GM12891 (cell line): Measurements from ENCODE around the gene ROS1.

Source experiments
- DNase-seq: peaks from one replicate; pipeline ENCODE4 v3.0.0; 2011; ENCODE audit warnings: low spot score; ENCODE audit not compliant: insufficient read length
- FAIRE-seq: peaks from 2 replicates; lab custom pipeline; 2011; peaks lifted over from hg19 to GRCh38; lab: Jason Lieb, UNC
- PAX5 ChIP-seq: IDR thresholded peaks from 2 replicates; pipeline ENCODE4 v1.6.1; 2011; ENCODE audit warnings: low read length, moderate library complexity, mild to moderate bottlenecking; ENCODE audit not compliant: insufficient read depth, severe bottlenecking
- POLR2A ChIP-seq: IDR thresholded peaks from 2 replicates; pipeline ENCODE4 v1.6.1; 2011; ENCODE audit warnings: low read depth, low read length, control low read depth
- POLR2AphosphoS5 ChIP-seq: IDR thresholded peaks from 2 replicates; pipeline ENCODE4 v1.6.1; 2011; ENCODE audit warnings: low read depth, low read length, control low read depth
- POU2F2 ChIP-seq: IDR thresholded peaks from 2 replicates; pipeline ENCODE4 v1.6.1; 2011; ENCODE audit warnings: low read depth, mild to moderate bottlenecking, control low read depth, low read length, moderate library complexity
- SPI1 ChIP-seq: IDR thresholded peaks from 2 replicates; pipeline ENCODE4 v1.6.1; 2011; ENCODE audit warnings: low read depth, low read length, control low read depth
- TAF1 ChIP-seq: IDR thresholded peaks from 2 replicates; pipeline ENCODE4 v1.6.1; 2011; ENCODE audit warnings: low read depth, low read length, control low read depth

ROS1 gene

DNA sequence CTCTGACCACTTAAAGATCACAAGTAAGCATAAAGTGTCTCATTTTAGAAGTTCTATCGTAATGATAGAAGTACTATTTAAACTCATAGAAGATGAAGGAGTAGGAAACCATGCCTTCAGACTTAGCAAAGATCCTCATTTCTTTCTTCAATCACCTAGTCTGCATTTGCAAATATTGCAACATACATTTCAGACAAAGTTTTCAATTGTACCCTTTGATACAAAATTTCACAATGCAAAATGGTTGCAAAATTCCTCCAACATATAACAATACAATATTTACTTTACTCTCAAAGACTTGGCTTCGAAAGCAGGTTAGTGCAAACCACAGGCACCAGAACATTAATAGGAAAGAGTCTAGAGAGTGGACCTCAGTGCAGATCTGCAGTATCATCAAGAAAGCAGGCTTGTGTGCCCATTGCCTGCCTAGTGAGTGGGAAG, 16.1 kb upstream of the ROS1 start:
- FAIRE-seq: no peak
- DNase-seq: no peak

DNA sequence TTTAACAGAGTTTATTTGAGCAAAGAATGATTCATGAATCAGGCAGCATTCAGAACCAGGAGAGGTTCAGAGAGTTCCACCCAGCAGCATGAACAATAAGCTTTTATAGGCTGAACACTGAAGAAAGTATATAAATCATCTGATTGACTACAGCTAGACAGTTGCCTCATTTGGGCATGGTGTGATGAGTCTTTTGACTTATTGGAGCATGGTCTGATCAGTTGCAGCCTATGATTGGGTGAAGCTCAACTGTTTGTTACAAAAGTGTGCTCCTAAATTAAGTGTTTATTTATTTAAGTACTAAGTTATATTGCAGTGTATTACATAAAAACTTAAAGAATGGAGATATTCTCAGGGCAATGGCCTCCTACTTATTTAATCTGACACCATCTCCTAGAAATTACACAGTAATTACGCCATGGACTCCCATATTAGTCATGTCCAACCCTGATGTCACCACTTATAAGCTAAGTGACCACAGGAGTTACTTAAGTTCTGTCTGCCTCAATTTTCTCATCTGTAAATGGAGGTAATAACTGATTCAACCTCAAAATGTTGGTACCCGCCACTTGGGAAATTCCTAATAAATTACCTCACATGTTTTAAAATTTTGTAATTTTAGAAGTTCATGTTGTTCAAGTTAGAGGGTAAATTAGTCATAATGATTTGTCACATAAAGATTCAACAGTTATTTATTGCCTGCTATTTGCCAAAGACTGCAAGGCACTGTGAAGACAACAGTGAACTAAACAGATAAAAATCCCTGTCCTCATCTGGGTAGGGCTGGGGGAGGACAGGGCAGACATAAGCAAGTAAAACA, 15.2 kb upstream of the ROS1 start:
- DNase-seq (no peak), FAIRE-seq (no peak)
- TF ChIP-seq PAX5 (no peak), POLR2AphosphoS5 (no peak), TAF1 (no peak), POU2F2 (no peak)

More for the DNA sequence above, 16.1 kb upstream of the ROS1 start:
- TF ChIP-seq TAF1: no peak
- no peak for TF ChIP-seq POLR2AphosphoS5

DNA sequence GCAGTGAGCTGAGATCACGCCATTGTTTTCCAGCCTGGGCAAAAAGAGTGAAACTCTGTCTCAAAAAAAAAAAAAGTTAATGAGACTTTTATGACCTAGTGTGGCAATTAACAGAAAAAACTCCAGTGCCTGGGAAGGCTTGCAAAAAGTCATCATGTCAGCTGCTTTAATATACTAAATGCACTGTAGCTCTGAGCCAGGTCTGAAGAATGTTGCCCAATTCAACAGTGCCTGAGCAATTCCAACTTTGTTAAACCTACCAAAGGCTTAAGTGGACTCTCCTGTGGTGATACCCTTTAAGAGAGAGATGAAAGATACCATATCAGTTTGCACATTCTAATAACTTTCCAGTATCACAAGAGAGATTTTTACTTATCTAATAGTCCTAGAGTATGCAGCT, 6.5 kb upstream of the ROS1 start:
- no peak for TF ChIP-seq PAX5
- no peak for TF ChIP-seq POLR2AphosphoS5
- no peak for TF ChIP-seq SPI1
- no peak for TF ChIP-seq POU2F2
- no peak for TF ChIP-seq POLR2A
- TF ChIP-seq TAF1: no peak
- no peak for FAIRE-seq
- DNase-seq: no peak

DNA sequence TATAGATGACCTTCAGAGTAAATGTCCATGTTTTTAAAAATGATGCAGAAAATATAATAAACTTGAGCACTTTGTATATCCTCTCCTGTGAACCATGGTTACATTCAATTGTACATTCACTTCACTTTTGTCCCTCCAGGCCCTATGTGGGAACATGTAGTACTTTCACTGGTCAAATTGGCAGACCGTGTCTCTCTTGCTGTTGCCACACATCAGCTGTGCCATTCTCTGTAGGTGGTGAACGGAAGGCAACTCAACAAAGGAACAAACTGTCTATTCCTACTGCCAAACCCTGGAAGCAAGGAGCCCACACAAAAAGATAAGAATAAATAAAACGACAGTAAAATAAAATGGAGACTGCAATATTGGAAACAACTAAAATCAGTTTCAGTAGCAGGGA, 2.0 kb downstream of the ROS1 start:
- no peak for FAIRE-seq
- TF ChIP-seq PAX5: no peak
- TF ChIP-seq TAF1: no peak
- TF ChIP-seq POLR2A: no peak
- TF ChIP-seq POU2F2: no peak
- TF ChIP-seq POLR2AphosphoS5: no peak
- TF ChIP-seq SPI1: no peak
- DNase-seq: no peak

DNA sequence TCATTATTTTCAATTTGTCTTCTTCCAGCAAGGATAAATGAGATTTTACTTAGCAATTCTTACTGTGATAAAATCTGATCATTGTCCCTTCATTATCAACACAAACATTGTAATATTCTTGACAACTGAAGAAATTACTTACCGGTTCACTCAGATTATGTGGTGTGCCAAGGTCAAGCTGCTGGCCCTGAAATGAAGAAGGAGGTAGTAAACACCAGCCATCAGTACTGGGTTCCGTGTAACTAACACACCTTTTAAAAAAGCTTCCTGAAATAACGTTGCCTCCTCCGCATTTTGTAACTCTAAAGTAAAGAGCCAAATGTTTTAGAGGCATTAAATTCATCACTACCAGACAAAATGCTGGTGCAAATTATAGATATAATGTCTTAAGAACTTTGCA, 7.4 kb downstream of the ROS1 start:
- no peak for TF ChIP-seq TAF1
- no peak for TF ChIP-seq PAX5
- TF ChIP-seq SPI1: no peak
- no peak for TF ChIP-seq POU2F2
- no peak for TF ChIP-seq POLR2AphosphoS5
- DNase-seq: no peak
- no peak for FAIRE-seq

DNA sequence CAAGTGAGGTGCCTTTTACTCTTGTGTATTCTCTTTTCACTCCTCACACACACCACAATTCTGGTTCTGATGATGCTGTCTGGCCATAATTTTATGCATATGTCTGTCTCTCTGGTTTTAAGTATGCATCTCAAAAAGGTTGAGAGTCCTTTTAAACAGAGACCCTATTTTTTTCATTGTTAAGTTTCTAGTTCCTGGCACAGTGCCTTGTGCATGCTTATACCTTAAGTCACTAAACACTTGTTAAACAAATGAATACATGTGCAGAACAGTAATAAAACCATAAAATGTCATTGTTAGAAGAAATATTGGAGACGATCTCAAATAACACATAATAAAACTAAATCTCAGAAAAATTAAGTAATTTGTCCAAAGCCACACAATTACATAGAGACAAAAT, 7.9 kb downstream of the ROS1 start:
- TF ChIP-seq SPI1: no peak
- no peak for TF ChIP-seq PAX5
- TF ChIP-seq POLR2A: no peak
- no peak for TF ChIP-seq TAF1
- no peak for TF ChIP-seq POU2F2
- no peak for TF ChIP-seq POLR2AphosphoS5
- no peak for DNase-seq
- no peak for FAIRE-seq

DNA sequence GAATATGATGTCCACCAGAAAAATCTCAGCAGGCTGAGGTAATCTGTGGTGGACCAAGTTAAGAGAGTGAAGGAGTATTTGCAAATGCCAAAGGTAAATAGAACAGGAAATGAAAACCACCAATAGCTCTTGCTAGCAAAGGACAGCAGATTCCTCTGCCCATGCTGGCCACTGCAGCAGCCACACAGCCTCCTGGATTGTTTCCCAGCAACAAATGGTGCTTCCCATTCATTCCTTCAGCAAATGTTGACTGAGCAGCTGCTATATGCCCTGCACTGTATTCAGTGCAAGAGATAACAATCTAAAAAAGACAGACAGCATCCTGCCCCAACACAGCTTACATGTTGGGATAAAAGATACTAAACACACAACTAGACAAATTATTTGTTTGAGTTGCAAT, 11.0 kb downstream of the ROS1 start:
- TF ChIP-seq POLR2A (no peak), PAX5 (no peak), POU2F2 (no peak), TAF1 (no peak), POLR2AphosphoS5 (no peak), SPI1 (no peak)
- FAIRE-seq (no peak), DNase-seq (no peak)

DNA sequence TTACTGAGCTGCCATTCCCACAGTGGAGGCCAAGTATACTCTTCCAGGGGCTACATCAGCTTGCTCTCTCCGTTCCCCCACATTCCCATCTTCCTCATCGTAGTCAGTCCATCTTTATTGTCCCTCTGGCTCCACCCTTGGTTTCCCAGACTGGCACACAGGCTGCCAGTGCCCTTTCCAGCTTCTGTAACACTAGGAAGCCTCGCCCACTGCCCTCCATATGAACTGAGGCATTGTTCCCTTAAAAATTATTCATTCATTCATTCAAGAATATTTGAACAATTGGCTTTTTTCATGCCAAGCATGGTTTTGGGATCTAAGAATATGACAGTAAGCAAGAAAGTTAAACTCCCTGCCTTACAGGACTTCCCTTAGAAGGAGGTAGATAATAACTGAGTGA, 14.3 kb downstream of the ROS1 start:
- no peak for FAIRE-seq
- no peak for TF ChIP-seq POLR2AphosphoS5
- no peak for TF ChIP-seq SPI1
- no peak for TF ChIP-seq PAX5
- TF ChIP-seq POLR2A: no peak
- TF ChIP-seq POU2F2: no peak
- no peak for TF ChIP-seq TAF1
- no peak for DNase-seq

DNA sequence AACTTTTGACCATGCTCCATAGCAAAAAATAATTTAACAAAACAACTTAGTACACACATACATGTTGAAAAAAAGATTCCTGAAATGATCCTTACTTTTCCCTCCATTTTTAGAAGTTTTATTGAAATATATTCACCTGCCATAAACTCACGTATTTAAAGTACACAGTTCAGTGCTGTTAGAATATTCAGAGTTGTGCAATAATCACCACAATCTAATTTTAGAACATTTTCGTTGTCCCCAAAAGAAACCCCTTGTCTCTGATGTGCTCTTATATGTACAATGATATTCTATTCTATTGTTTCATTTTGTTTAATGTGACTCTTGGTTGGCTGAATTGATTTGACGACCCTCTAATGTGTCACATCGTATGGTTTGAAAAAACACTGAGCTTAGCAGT, 15.9 kb downstream of the ROS1 start:
- TF ChIP-seq POLR2AphosphoS5 (no peak), POU2F2 (no peak), SPI1 (no peak), PAX5 (no peak), TAF1 (no peak), POLR2A (no peak)
- DNase-seq (no peak), FAIRE-seq (no peak)

DNA sequence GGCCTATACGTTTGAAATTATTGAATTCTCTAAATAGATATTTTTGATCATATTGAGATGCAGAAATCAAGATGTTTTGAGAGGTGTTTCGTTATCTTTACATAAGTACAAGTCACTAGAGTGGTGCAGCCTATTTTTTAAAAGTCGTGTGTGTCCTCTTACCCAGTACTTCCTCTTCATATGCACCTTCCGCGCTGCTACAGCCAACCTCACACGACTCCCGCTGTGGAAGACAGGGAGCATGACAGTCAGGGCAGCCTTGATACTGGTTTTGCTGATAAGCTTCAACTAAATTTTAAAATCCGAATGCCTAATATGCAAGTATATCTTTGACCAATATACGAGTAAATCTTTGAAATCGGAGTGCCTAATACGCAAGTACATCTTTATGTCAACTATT, 16.3 kb downstream of the ROS1 start:
- DNase-seq (no peak), FAIRE-seq (no peak)
- no peak for TF ChIP-seq TAF1

DNA sequence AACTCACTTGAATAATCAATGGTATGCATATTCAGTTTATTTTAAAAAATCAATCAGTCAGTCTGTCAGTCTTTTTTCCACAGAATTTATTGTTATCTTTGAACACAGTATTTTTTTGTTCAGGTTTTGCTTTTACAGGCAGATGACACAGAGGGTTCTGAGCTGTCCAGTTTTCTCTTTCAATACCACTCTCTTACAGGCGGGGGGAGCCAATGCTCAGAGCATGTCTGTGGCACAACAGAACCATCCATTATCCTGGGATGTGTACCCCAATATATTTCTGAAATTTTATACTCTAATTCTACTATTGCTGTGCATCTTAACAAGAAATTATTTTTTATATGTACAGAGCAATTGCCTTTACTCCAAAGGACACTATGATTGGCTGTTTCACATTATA, 21.2 kb downstream of the ROS1 start:
- TF ChIP-seq SPI1 (no peak), POU2F2 (no peak), PAX5 (no peak), TAF1 (no peak), POLR2A (no peak), POLR2AphosphoS5 (no peak)
- FAIRE-seq (no peak), DNase-seq (no peak)
